ENCODE data around the gene ARHGAP42.
"Not testable (repeated sequence)": the region's sequence is repeated elsewhere in the genome, so short reads cannot be mapped to it uniquely, and the experiment has no call there.

Gene ARHGAP42

GRCh38 chr11:101009690-101010055 is 322.6 kb downstream of the ARHGAP42 start:
- ChIA-PET CTCF (interaction anchor here (0.6 kb wide), 1 partner anchor 14 kb away, joined by 4 read pairs; no protein-coding TSS in a partner anchor), POLR2A (ENCODE audit: low non-redundant PET) (no interaction called here)
- no peak for DNase-seq (ENCODE audit: low spot score)
- no peak overlapping the region for H3K27ac ChIP-seq
- TF ChIP-seq CTCF (conservative IDR thresholded peaks at IDR 0.05; ENCODE audit: low read depth), result no peak

- CTCF ChIA-PET, result interaction anchor here (0.6 kb wide), 1 partner anchor 1452 kb away, joined by 4 read pairs; no protein-coding TSS in a partner anchor
- TF ChIP-seq CTCF (conservative IDR thresholded peaks at IDR 0.05; ENCODE audit: low read depth), result no peak
- H3K27ac ChIP-seq, result no peak overlapping the region
- DNase-seq (ENCODE audit: low spot score), result no peak
- POLR2A ChIA-PET (ENCODE audit: low non-redundant PET), result no interaction called here
Measured at GRCh38 chr11:101010899-101011298, 323.8 kb downstream of the ARHGAP42 start.

GRCh38 chr11:101011881-101012280 is 324.8 kb downstream of the ARHGAP42 start:
- DNase-seq (ENCODE audit: low spot score), result no peak
- CTCF ChIA-PET, result no interaction called here
- TF ChIP-seq CTCF (conservative IDR thresholded peaks at IDR 0.05; ENCODE audit: low read depth), result no peak
- POLR2A ChIA-PET (ENCODE audit: low non-redundant PET), result no interaction called here
- no peak overlapping the region for H3K27ac ChIP-seq

GRCh38 chr11:101013702-101014101 is 326.6 kb downstream of the ARHGAP42 start:
- POLR2A ChIA-PET (ENCODE audit: low non-redundant PET); H3K27ac ChIP-seq; CTCF ChIA-PET; DNase-seq (ENCODE audit: low spot score): not testable (repeated sequence)

- DNase-seq (ENCODE audit: low spot score), result no peak
- no peak overlapping the region for H3K27ac ChIP-seq
- POLR2A ChIA-PET (ENCODE audit: low non-redundant PET), result no interaction called here
- TF ChIP-seq CTCF (conservative IDR thresholded peaks at IDR 0.05; ENCODE audit: low read depth), result no peak
- CTCF ChIA-PET, result no interaction called here
Measured at GRCh38 chr11:101014600-101015285, 327.7 kb downstream of the ARHGAP42 start.

GRCh38 chr11:101019870-101020269 is 332.8 kb downstream of the ARHGAP42 start:
- POLR2A ChIA-PET (ENCODE audit: low non-redundant PET), result no interaction called here
- no peak for TF ChIP-seq CTCF (conservative IDR thresholded peaks at IDR 0.05; ENCODE audit: low read depth)
- H3K27ac ChIP-seq, result no peak overlapping the region
- CTCF ChIA-PET, result interaction anchor here (0.6 to 0.7 kb wide), 3 partner anchors 14 to 1752 kb away, joined by 3 read pairs; no protein-coding TSS in a partner anchor
- DNase-seq (ENCODE audit: low spot score), result no peak

GRCh38 chr11:101022256-101022655 is 335.2 kb downstream of the ARHGAP42 start:
- no peak for DNase-seq (ENCODE audit: low spot score)
- ChIA-PET CTCF (no interaction called here), POLR2A (ENCODE audit: low non-redundant PET) (no interaction called here)
- TF ChIP-seq CTCF (conservative IDR thresholded peaks at IDR 0.05; ENCODE audit: low read depth), result no peak
- no peak overlapping the region for H3K27ac ChIP-seq
